MM.1S (cell line): ENCODE data around the gene BRS3.

ENCODE experiments used
- DNase-seq: peaks from one replicate; pipeline ENCODE4 v3.0.0-alpha.2; 2015
- H2AFZ ChIP-seq: fragments of 300-600 bp; sonication (generic); 2 replicates; pipeline ENCODE4 v1.6.0; 2016; ENCODE audit warnings: antibody characterized with exemption, low read length
- H3F3A ChIP-seq: fragments of 300-600 bp; sonication (generic); 2 replicates; pipeline ENCODE4 v1.6.1; 2016; ENCODE audit warnings: mild to moderate bottlenecking, antibody characterized with exemption, low read length, moderate library complexity, mixed read lengths; ENCODE audit not compliant: insufficient read depth
- H3K27ac ChIP-seq: fragments of 300-600 bp; sonication (generic); 2 replicates; pipeline ENCODE4 v1.5.1; 2016; ENCODE audit warnings: mild to moderate bottlenecking, low read length
- H3K27me3 ChIP-seq: fragments of 300-600 bp; sonication (generic); replicated peaks from 2 replicates; pipeline ENCODE4 v1.6.0; 2016; ENCODE audit warnings: low read length; ENCODE audit not compliant: insufficient read depth
- H3K36me3 ChIP-seq: fragments of 300-600 bp; sonication (generic); replicated peaks from 2 replicates; pipeline ENCODE4 v1.6.1; 2016; ENCODE audit warnings: mild to moderate bottlenecking, low read length, mixed read lengths; ENCODE audit not compliant: insufficient read depth
- H3K4me1 ChIP-seq: fragments of 300-600 bp; sonication (generic); 2 replicates; pipeline ENCODE4 v1.6.1; 2016; ENCODE audit warnings: low read length, mixed read lengths
- H3K4me2 ChIP-seq: fragments of 300-600 bp; sonication (generic); 2 replicates; pipeline ENCODE4 v1.6.0; 2016; ENCODE audit warnings: low read depth, low read length
- H3K4me3 ChIP-seq: fragments of 300-600 bp; sonication (generic); 2 replicates; pipeline ENCODE4 v1.5.1; 2016; ENCODE audit warnings: low read length, mixed read lengths
- H3K79me2 ChIP-seq: fragments of 300-600 bp; sonication (generic); 2 replicates; pipeline ENCODE4 v1.6.1; 2016; ENCODE audit warnings: mixed run types, low read length, mixed read lengths
- H3K9ac ChIP-seq: fragments of 300-600 bp; sonication (generic); 2 replicates; pipeline ENCODE4 v1.6.1; 2016; ENCODE audit warnings: low read length, mixed read lengths
- H3K9me2 ChIP-seq: fragments of 300-600 bp; sonication (generic); replicated peaks from 2 replicates; pipeline ENCODE4 v1.6.1; 2016; ENCODE audit warnings: mild to moderate bottlenecking, low read length, mixed read lengths; ENCODE audit not compliant: insufficient read depth
- H3K9me3 ChIP-seq: fragments of 300-600 bp; sonication (generic); replicated peaks from 2 replicates; pipeline ENCODE4 v1.6.1; 2016; ENCODE audit warnings: mild to moderate bottlenecking, low read length, mixed read lengths; ENCODE audit not compliant: insufficient read depth
- H4K20me1 ChIP-seq: fragments of 300-600 bp; sonication (generic); 2 replicates; pipeline ENCODE4 v1.6.1; 2016; ENCODE audit warnings: mild to moderate bottlenecking, low read length, moderate library complexity, mixed read lengths; ENCODE audit not compliant: insufficient read depth
- EZH2 ChIP-seq: fragments of 300-600 bp; sonication (generic); optimal IDR thresholded peaks from 2 replicates; pipeline ENCODE3; 2017; ENCODE audit warnings: low read depth, mild to moderate bottlenecking, antibody characterized with exemption, low read length, mixed read lengths
- EZH2phosphoT487 ChIP-seq: fragments of 300-600 bp; sonication (generic); IDR thresholded peaks from 2 replicates; pipeline ENCODE4 v1.6.1; 2018; ENCODE audit warnings: antibody characterized with exemption, low read length
- TF ChIP-seq, protein P1 (sequence below): fragments of 300-600 bp; sonication (generic); IDR thresholded peaks from 2 replicates; pipeline ENCODE4 v1.5.1; 2016; ENCODE audit warnings: antibody characterized with exemption, low read length, mixed read lengths

Gene BRS3

DNA sequence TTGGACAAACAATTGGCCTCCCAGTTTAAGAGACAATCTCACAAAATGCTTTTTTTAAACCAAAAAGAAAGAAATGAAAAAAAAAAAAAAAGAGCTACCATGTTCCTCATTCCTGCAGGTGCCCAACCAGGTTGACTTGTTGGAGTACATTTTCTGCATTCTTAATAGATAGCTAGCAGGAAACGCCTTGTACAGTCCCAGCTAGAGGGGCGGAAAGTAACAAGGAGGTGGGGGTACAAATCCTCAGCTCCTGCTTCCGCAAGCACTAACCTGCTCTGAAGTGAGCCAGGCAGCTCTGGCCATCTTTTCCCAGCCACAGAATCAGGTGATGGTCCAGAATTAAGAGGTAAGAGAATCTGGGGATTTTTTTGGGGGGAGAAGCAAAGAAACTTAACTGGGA lies 44.2 kb downstream of the BRS3 start, which contains the start of gene VGLL1:
Gene VGLL1, plus strand, starts transcription at position 265 of the 400 bp plus-strand sequence. CDS start 3,806 bp downstream, outside the sequence.
- Histone ChIP-seq H4K20me1 (no peaks in the 10 kb centered on the region), H3K9ac (no peak within 1 kb of the TSS), H3F3A (no peaks in the 10 kb centered on the region), H3K36me3 (no peaks in the 10 kb centered on the region), H3K9me2 (no peaks in the 10 kb centered on the region), H3K4me1 (no peaks in the 10 kb centered on the region), H3K4me2 (no peak within 1 kb of the TSS), H3K79me2 (no peaks in the 10 kb centered on the region), H3K9me3 (no peaks in the 10 kb centered on the region), H3K4me3 (no peak within 1 kb of the TSS), H3K27me3 (no peaks in the 10 kb centered on the region), H2AFZ (no peak within 1 kb of the TSS), H3K27ac (no peak within 1 kb of the TSS)
- DNase-seq = no peak
- TF ChIP-seq, protein P1, sequence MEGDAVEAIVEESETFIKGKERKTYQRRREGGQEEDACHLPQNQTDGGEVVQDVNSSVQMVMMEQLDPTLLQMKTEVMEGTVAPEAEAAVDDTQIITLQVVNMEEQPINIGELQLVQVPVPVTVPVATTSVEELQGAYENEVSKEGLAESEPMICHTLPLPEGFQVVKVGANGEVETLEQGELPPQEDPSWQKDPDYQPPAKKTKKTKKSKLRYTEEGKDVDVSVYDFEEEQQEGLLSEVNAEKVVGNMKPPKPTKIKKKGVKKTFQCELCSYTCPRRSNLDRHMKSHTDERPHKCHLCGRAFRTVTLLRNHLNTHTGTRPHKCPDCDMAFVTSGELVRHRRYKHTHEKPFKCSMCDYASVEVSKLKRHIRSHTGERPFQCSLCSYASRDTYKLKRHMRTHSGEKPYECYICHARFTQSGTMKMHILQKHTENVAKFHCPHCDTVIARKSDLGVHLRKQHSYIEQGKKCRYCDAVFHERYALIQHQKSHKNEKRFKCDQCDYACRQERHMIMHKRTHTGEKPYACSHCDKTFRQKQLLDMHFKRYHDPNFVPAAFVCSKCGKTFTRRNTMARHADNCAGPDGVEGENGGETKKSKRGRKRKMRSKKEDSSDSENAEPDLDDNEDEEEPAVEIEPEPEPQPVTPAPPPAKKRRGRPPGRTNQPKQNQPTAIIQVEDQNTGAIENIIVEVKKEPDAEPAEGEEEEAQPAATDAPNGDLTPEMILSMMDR = no peak
- TF ChIP-seq EZH2 (no peak), EZH2phosphoT487 (no peak)

DNA sequence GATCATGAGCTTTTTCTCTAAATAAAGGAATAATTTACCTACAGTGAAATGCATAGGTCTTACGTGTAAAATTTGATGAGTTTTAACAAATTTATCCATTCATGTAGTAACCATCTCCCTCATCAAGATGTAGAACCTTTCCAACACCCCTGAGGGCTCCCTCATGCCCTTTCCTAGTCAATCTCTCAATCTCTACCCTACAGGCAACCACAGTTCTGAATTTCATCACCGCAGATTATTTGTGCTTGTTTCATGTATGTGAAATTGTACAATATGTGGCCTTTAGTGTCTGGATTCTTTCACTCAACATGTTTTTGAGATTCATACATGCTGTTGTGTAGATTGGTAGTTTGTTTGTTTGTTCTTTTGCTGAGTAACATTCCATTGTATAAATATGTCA lies 46.4 kb downstream of the BRS3 start:
- Histone ChIP-seq H3K36me3 (no peaks in the 10 kb centered on the region), H3F3A (no peaks in the 10 kb centered on the region), H3K79me2 (no peaks in the 10 kb centered on the region), H3K4me2 (no peak overlapping the region), H3K4me1 (no peaks in the 10 kb centered on the region), H2AFZ (no peak overlapping the region), H3K27ac (no peak overlapping the region), H3K9me3 (no peaks in the 10 kb centered on the region), H3K4me3 (no peak overlapping the region), H3K9me2 (no peaks in the 10 kb centered on the region), H3K9ac (no peak overlapping the region), H3K27me3 (no peaks in the 10 kb centered on the region), H4K20me1 (no peaks in the 10 kb centered on the region)
- TF ChIP-seq EZH2phosphoT487 (no peak), EZH2 (no peak)
- TF ChIP-seq, protein P1 = no peak
- DNase-seq = no peak

DNA sequence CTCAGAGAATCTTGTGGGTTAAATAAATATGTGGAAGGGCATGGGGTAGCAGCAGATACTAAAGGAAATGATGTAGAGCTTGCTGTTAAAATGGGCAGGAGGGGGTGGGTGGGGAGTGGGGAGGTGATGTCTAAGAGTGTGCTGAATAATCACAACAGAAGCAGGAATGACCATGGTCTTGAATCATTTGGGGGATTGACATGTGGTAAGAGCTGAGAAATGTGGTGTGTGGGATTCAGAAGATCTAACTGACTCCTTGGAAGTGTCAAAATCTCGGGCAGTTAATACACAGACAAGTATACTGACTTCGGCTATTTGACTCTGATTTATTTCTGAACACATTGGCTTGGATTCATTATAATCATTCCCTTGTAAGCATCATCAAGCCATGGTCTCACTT lies 51.1 kb downstream of the BRS3 start:
- no peak for DNase-seq
- no peaks in the 10 kb centered on the region for H3K4me1 ChIP-seq
- no peaks in the 10 kb centered on the region for H3K36me3 ChIP-seq
- no peaks in the 10 kb centered on the region for H4K20me1 ChIP-seq
- H3K27me3 ChIP-seq = no peaks in the 10 kb centered on the region
- no peak overlapping the region for H2AFZ ChIP-seq
- H3F3A ChIP-seq = no peaks in the 10 kb centered on the region
- no peak for TF ChIP-seq EZH2phosphoT487
- TF ChIP-seq, protein P1 = no peak
- TF ChIP-seq EZH2 = no peak
- no peak overlapping the region for H3K4me3 ChIP-seq
- no peaks in the 10 kb centered on the region for H3K9me3 ChIP-seq
- H3K9me2 ChIP-seq = no peaks in the 10 kb centered on the region
- no peaks in the 10 kb centered on the region for H3K79me2 ChIP-seq
- H3K27ac ChIP-seq = no peak overlapping the region
- no peak overlapping the region for H3K4me2 ChIP-seq
- H3K9ac ChIP-seq = no peak overlapping the region

DNA sequence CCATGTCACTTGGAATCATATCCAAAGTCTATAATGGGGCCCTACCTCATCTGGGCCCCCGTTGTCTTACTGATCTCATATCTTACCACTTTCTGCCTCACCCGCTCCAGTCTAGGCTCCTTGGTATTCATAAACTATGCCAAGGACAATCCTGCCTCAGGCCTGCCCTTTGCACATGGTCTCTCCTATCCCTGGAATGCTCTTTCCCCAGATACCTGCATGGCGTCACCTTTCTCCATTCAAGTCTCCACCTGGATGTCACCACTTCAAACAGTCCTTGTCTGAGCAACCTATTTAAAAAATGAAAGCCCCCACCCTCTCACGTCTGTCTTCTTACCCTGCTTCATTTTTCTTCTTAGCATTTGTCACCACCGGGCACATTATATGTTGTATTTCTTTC lies 52.5 kb downstream of the BRS3 start:
- no peaks in the 10 kb centered on the region for H4K20me1 ChIP-seq
- H3K9me3 ChIP-seq = no peaks in the 10 kb centered on the region
- no peak for DNase-seq
- no peak overlapping the region for H3K4me3 ChIP-seq
- H3K36me3 ChIP-seq = no peaks in the 10 kb centered on the region
- TF ChIP-seq, protein P1 = no peak
- TF ChIP-seq EZH2phosphoT487 (no peak), EZH2 (no peak)
- no peaks in the 10 kb centered on the region for H3F3A ChIP-seq
- no peak overlapping the region for H2AFZ ChIP-seq
- no peaks in the 10 kb centered on the region for H3K79me2 ChIP-seq
- no peak overlapping the region for H3K9ac ChIP-seq
- H3K4me1 ChIP-seq = no peaks in the 10 kb centered on the region
- no peak overlapping the region for H3K27ac ChIP-seq
- no peak overlapping the region for H3K4me2 ChIP-seq
- H3K27me3 ChIP-seq = no peaks in the 10 kb centered on the region
- no peaks in the 10 kb centered on the region for H3K9me2 ChIP-seq
